GM12892 (cell line): Measurements from ENCODE around the gene TXNDC5.

Experiments
- POLR2A ChIP-seq: IDR thresholded peaks from 2 replicates; pipeline ENCODE4 v1.6.1; 2011; ENCODE audit warnings: low read depth, low read length, control low read depth
- POLR2AphosphoS5 ChIP-seq: IDR thresholded peaks from 2 replicates; pipeline ENCODE4 v1.6.1; 2011; ENCODE audit warnings: low read depth, low read length, control low read depth
- TAF1 ChIP-seq: IDR thresholded peaks from 2 replicates; pipeline ENCODE4 v1.6.1; 2011; ENCODE audit warnings: low read depth, mild to moderate bottlenecking, control low read depth, low read length, borderline replicate concordance

- no peak for TF ChIP-seq POLR2A
- TF ChIP-seq POLR2AphosphoS5, result no peak
- TF ChIP-seq TAF1, result no peak
These were observed 44.1 kb downstream of the TXNDC5 start for GRCh38 chr6:7866526-7866925.
